GM19467 (cell line): ENCODE data around the gene CARS1.

Source experiments
- ATAC-seq: cut with Tn5 transposase; IDR thresholded peaks from one replicate; pipeline ENCODE4 v1.9.1; 2021; ENCODE audit warnings: mild to moderate bottlenecking, moderate library complexity; ENCODE audit not compliant: unreplicated experiment

Gene CARS1

GRCh38 chr11:3041699-3042441 lies 15.4 kb downstream of the CARS1 start:
- ATAC-seq, result no peak

GRCh38 chr11:3040881-3041280 lies 16.3 kb downstream of the CARS1 start:
- ATAC-seq, result no peak

- ATAC-seq, result no peak
Observed at GRCh38 chr11:3037945-3038271, 19.3 kb downstream of the CARS1 start.

- no peak for ATAC-seq
Observed at GRCh38 chr11:3037040-3037944, 19.9 kb downstream of the CARS1 start.

GRCh38 chr11:3036419-3036818 lies 20.8 kb downstream of the CARS1 start:
- ATAC-seq, result no peak

- no peak for ATAC-seq
Observed at GRCh38 chr11:3035333-3035732, 21.9 kb downstream of the CARS1 start.

GRCh38 chr11:3030289-3031070 lies 26.7 kb downstream of the CARS1 start:
- ATAC-seq, result no peak

- no peak for ATAC-seq
Observed at GRCh38 chr11:3028813-3029212, 28.4 kb downstream of the CARS1 start.

GRCh38 chr11:3026803-3027202 lies 30.4 kb downstream of the CARS1 start:
- ATAC-seq, result no peak

- no peak for ATAC-seq
Observed at GRCh38 chr11:3022982-3023381, 34.2 kb downstream of the CARS1 start.

GRCh38 chr11:3022300-3022967 lies 34.8 kb downstream of the CARS1 start:
- no peak for ATAC-seq

- no peak for ATAC-seq
Observed at GRCh38 chr11:3021125-3021524, 36.1 kb downstream of the CARS1 start.

- ATAC-seq, result no peak
Observed at GRCh38 chr11:3020011-3020410, 37.2 kb downstream of the CARS1 start.

- no peak for ATAC-seq
Observed at GRCh38 chr11:3018596-3018995, 38.6 kb downstream of the CARS1 start.

- no peak for ATAC-seq
Observed at GRCh38 chr11:3016861-3017260, 40.4 kb downstream of the CARS1 start.

- no peak for ATAC-seq
Observed at GRCh38 chr11:3015796-3016195, 41.4 kb downstream of the CARS1 start.

- ATAC-seq, result no peak
Observed at GRCh38 chr11:3014943-3015342, 42.3 kb downstream of the CARS1 start.

- no peak for ATAC-seq
Observed at GRCh38 chr11:3014057-3014938, 42.9 kb downstream of the CARS1 start.

- ATAC-seq, result no peak
Observed at GRCh38 chr11:3011891-3012885, 45.0 kb downstream of the CARS1 start.
